ENCODE results near the gene RNU7-1.

Gene RNU7-1

DNA sequence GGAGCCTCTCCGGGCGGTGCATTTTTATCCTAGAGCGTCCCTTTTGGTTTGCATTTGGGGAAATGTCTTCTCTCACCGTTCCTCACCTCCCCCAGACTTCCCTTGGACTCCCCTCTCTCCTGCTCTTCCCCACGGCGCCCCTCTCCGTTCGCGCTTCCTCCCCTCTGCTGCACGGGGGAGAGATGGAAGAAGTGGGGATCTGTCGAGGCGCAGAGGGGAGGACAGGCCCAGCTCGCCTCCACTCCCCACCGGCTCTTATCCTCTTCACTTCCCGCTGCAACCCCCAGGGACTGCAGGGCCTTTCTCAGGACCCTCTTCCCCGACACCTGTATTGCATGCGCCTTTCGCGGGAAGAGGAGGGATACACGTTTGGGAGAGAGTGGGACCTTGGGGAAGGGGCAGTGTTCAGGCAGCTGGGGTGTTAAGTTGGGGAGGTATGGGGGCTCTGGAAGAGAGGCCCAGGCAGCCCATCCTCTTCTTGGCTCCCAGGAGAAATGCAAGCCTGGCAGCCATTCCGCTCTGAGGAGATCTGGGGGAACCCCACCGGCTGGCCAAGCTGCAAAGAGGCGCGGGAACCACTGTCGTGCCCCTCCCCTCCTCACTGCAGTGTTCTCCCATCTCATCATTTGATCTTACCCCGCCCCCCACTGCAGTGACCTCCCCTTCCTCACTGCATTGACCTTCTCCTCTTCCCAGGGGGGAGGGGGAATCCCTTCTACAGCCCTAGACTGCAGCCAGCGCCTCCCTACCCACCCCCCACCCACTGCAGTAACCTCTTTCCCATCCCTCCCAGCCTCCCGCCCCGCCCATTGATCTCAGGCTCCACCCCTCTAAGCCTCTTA, 28.4 kb upstream of the RNU7-1 start:
- no peak overlapping the region for H3K27ac ChIP-seq (ENCODE audit: low read depth, low read length)
- H3K4me3 ChIP-seq (ENCODE audit: insufficient read depth, low read length, poor library complexity, severe bottlenecking): peak overlapping the region; percentile 40

DNA sequence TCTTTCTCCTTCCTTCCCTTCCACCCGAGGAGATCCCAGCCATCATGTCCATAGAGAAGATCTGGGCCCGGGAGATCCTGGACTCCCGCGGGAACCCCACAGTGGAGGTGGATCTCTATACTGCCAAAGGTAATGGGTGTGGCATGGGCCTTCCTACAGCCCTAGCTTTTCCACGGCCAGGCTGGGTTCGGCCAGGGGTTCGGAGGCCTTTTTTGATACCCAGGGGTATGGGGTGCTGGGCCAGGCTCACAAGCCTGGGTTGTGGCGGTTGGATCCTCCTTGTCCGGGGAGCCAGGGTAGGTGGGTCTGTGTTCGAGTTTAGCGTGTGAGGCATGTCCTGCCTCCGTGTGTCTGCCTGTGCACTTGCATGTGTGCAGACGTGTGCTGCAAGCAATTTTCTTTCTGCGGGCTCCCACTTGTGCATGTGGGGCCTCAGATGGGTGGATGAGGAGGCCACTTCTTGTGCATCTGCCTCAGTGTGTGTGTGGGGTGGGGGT, 27.8 kb upstream of the RNU7-1 start:
- H3K27ac ChIP-seq (ENCODE audit: low read depth, low read length): no peak overlapping the region
- H3K36me3 ChIP-seq (ENCODE audit: low read length): no peaks in the 10 kb centered on the region
- no peaks in the 10 kb centered on the region for H3K9me3 ChIP-seq (ENCODE audit: insufficient read depth, low read length)
- H3K27me3 ChIP-seq (ENCODE audit: low read length): no peaks in the 10 kb centered on the region
- no peaks in the 10 kb centered on the region for H4K20me1 ChIP-seq (ENCODE audit: low read depth, low read length)
- H2AFZ ChIP-seq (ENCODE audit: low read depth, low read length, severe bottlenecking): no peak overlapping the region
- no peak overlapping the region for H3K9ac ChIP-seq (ENCODE audit: low read length)
- no peaks in the 10 kb centered on the region for H3K9me2 ChIP-seq (replicated peaks; ENCODE audit: insufficient read depth, low read length)
- no peak for TF ChIP-seq EZH2phosphoT487 (conservative IDR thresholded peaks at IDR 0.05; ENCODE audit: low read length)
- TF ChIP-seq, protein P1, sequence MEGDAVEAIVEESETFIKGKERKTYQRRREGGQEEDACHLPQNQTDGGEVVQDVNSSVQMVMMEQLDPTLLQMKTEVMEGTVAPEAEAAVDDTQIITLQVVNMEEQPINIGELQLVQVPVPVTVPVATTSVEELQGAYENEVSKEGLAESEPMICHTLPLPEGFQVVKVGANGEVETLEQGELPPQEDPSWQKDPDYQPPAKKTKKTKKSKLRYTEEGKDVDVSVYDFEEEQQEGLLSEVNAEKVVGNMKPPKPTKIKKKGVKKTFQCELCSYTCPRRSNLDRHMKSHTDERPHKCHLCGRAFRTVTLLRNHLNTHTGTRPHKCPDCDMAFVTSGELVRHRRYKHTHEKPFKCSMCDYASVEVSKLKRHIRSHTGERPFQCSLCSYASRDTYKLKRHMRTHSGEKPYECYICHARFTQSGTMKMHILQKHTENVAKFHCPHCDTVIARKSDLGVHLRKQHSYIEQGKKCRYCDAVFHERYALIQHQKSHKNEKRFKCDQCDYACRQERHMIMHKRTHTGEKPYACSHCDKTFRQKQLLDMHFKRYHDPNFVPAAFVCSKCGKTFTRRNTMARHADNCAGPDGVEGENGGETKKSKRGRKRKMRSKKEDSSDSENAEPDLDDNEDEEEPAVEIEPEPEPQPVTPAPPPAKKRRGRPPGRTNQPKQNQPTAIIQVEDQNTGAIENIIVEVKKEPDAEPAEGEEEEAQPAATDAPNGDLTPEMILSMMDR (IDR thresholded peaks at IDR 0.05; ENCODE audit: insufficient read depth, low read length, poor library complexity, severe bottlenecking): no peak
- H3K4me2 ChIP-seq (ENCODE audit: low read depth, low read length, poor library complexity, severe bottlenecking): no peak overlapping the region
- no peaks in the 10 kb centered on the region for H3K79me2 ChIP-seq (ENCODE audit: insufficient read depth, low read length)
- no peak overlapping the region for H3K4me3 ChIP-seq (ENCODE audit: insufficient read depth, low read length, poor library complexity, severe bottlenecking)
- no peaks in the 10 kb centered on the region for H3F3A ChIP-seq (ENCODE audit: insufficient read depth)

More for the DNA sequence above, 28.4 kb upstream of the RNU7-1 start:
- H3K27me3 ChIP-seq (ENCODE audit: low read length): no peaks in the 10 kb centered on the region
- H3K9me2 ChIP-seq (replicated peaks; ENCODE audit: insufficient read depth, low read length): no peaks in the 10 kb centered on the region
- no peaks in the 10 kb centered on the region for H3F3A ChIP-seq (ENCODE audit: insufficient read depth)
- H2AFZ ChIP-seq (ENCODE audit: low read depth, low read length, severe bottlenecking): peak overlapping the region; percentile 91
- H3K4me2 ChIP-seq (ENCODE audit: low read depth, low read length, poor library complexity, severe bottlenecking): peak overlapping the region; percentile 62
- TF ChIP-seq, protein P1 (IDR thresholded peaks at IDR 0.05; ENCODE audit: insufficient read depth, low read length, poor library complexity, severe bottlenecking): no peak
- TF ChIP-seq EZH2phosphoT487 (conservative IDR thresholded peaks at IDR 0.05; ENCODE audit: low read length): no peak
- peak overlapping the region; percentile 39; the same call in 1 of the 2 replicates for H3K9ac ChIP-seq (ENCODE audit: low read length)
- H4K20me1 ChIP-seq (ENCODE audit: low read depth, low read length): no peaks in the 10 kb centered on the region
- H3K36me3 ChIP-seq (ENCODE audit: low read length): no peaks in the 10 kb centered on the region
- no peaks in the 10 kb centered on the region for H3K9me3 ChIP-seq (ENCODE audit: insufficient read depth, low read length)
- no peaks in the 10 kb centered on the region for H3K79me2 ChIP-seq (ENCODE audit: insufficient read depth, low read length)

DNA sequence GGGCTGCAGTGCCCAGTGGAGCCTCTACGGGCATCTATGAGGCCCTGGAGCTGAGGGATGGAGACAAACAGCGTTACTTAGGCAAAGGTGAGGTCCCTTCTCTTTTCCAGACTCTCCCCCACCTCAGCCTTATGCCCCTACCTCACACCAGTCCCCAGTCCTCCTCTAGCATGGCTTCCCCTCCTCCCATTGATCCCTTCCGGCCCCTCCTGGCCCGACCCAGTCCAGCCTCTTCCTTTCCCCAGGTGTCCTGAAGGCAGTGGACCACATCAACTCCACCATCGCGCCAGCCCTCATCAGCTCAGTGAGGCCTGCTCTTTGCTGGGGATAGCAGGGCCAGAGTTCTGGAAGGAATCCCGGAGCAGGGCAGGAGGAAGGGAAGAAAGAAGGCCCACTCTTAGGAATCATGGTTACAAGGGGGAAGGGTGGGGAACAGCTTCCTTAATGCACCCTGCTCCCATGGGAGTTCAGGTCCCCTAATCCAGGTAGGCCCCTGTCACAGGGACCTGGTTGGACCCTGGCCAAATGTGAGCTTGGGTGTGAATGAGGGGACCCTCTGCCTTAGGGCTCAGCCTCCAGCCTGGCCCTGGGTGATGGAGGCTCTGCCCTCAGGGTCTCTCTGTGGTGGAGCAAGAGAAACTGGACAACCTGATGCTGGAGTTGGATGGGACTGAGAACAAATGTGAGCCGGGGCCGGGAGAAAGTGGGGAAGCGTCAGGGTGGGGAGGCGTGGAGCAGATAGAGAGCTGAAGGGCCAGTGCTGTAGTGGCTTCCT, 27.0 kb upstream of the RNU7-1 start:
- Histone ChIP-seq H3K9me2 (replicated peaks; ENCODE audit: insufficient read depth, low read length) (no peaks in the 10 kb centered on the region), H3K36me3 (ENCODE audit: low read length) (no peaks in the 10 kb centered on the region), H3K4me2 (ENCODE audit: low read depth, low read length, poor library complexity, severe bottlenecking) (no peak overlapping the region), H3K4me3 (ENCODE audit: insufficient read depth, low read length, poor library complexity, severe bottlenecking) (no peak overlapping the region), H3K27me3 (ENCODE audit: low read length) (no peaks in the 10 kb centered on the region), H3K27ac (ENCODE audit: low read depth, low read length) (no peak overlapping the region), H2AFZ (ENCODE audit: low read depth, low read length, severe bottlenecking) (no peak overlapping the region), H3K9ac (ENCODE audit: low read length) (no peak overlapping the region), H4K20me1 (ENCODE audit: low read depth, low read length) (no peaks in the 10 kb centered on the region), H3K79me2 (ENCODE audit: insufficient read depth, low read length) (no peaks in the 10 kb centered on the region), H3K9me3 (ENCODE audit: insufficient read depth, low read length) (no peaks in the 10 kb centered on the region), H3F3A (ENCODE audit: insufficient read depth) (no peaks in the 10 kb centered on the region)
- TF ChIP-seq, protein P1 (IDR thresholded peaks at IDR 0.05; ENCODE audit: insufficient read depth, low read length, poor library complexity, severe bottlenecking): no peak
- TF ChIP-seq EZH2phosphoT487 (conservative IDR thresholded peaks at IDR 0.05; ENCODE audit: low read length): no peak
